Hepatocyte (in vitro differentiated cells): ENCODE results near the gene ARHGAP15. TPM values are rescaled to one million over a fixed set of nuclear protein-coding genes. Genes with fewer than 3 reads are reported as not detected.

Experiments used
- DNase-seq: peaks from one replicate; pipeline ENCODE4 v3.0.0-alpha.2; 2016; ENCODE audit warnings: low spot score
- H2AFZ ChIP-seq: fragments of 200-600 bp; sonication (generic); 2 replicates; pipeline ENCODE4 v1.6.0; 2016; ENCODE audit warnings: antibody characterized with exemption, mild to moderate bottlenecking
- H3K27ac ChIP-seq: fragments of 200-600 bp; sonication (generic); 2 replicates; pipeline ENCODE4 v1.5.1; 2016; ENCODE audit warnings: mild to moderate bottlenecking
- H3K27me3 ChIP-seq: fragments of 200-600 bp; sonication (generic); 2 replicates; pipeline ENCODE4 v1.6.1; 2016
- H3K36me3 ChIP-seq: fragments of 200-600 bp; sonication (generic); replicated peaks from 2 replicates; pipeline ENCODE4 v1.5.1; 2016; ENCODE audit warnings: low read depth; ENCODE audit not compliant: insufficient read depth
- H3K4me1 ChIP-seq: fragments of 200-600 bp; sonication (generic); 2 replicates; pipeline ENCODE4 v1.5.1; 2016; ENCODE audit warnings: mild to moderate bottlenecking, moderate library complexity; ENCODE audit not compliant: insufficient read depth
- H3K4me2 ChIP-seq: fragments of 200-600 bp; sonication (generic); 2 replicates; pipeline ENCODE4 v1.6.0; 2016
- H3K4me3 ChIP-seq: fragments of 200-600 bp; sonication (generic); 2 replicates; pipeline ENCODE4 v1.5.1; 2016; ENCODE audit warnings: mild to moderate bottlenecking
- H3K79me2 ChIP-seq: fragments of 200-600 bp; sonication (generic); 2 replicates; pipeline ENCODE4 v1.6.0; 2017; ENCODE audit warnings: mild to moderate bottlenecking
- H3K9me2 ChIP-seq: fragments of 200-600 bp; sonication (generic); replicated peaks from 2 replicates; pipeline ENCODE4 v1.6.0; 2017; ENCODE audit warnings: mild to moderate bottlenecking; ENCODE audit not compliant: insufficient read depth
- H3K9me3 ChIP-seq: fragments of 200-600 bp; sonication (generic); 2 replicates; pipeline ENCODE4 v1.5.1; 2016; ENCODE audit warnings: low read depth, mild to moderate bottlenecking
- H4K20me1 ChIP-seq: fragments of 200-600 bp; sonication (generic); 2 replicates; pipeline ENCODE4 v1.6.0; 2016; ENCODE audit warnings: mild to moderate bottlenecking; ENCODE audit not compliant: insufficient read depth, poor library complexity, severe bottlenecking
- CTCF ChIP-seq: fragments of 200-600 bp; sonication (generic); IDR thresholded peaks from 2 replicates; pipeline ENCODE4 v1.5.1; 2016; ENCODE audit warnings: antibody characterized with exemption, mild to moderate bottlenecking; ENCODE audit not compliant: poor library complexity
- EZH2 ChIP-seq: fragments of 200-600 bp; sonication (generic); IDR thresholded peaks from 2 replicates; pipeline ENCODE4 v1.6.1; 2016; ENCODE audit warnings: antibody characterized with exemption, mild to moderate bottlenecking, borderline replicate concordance
- EZH2phosphoT487 ChIP-seq: fragments of 200-600 bp; sonication (generic); IDR thresholded peaks from one replicate; pipeline ENCODE4 v1.6.1; 2018; ENCODE audit warnings: antibody characterized with exemption, mild to moderate bottlenecking, low read depth, moderate library complexity; ENCODE audit not compliant: unreplicated experiment, severe bottlenecking
- WGBS: methylation state at CpG from one replicate; pipeline ENCODE4 v1.1.6; 2016; ENCODE audit warnings: low lambda C conversion rate; ENCODE audit errors: missing lambda C conversion rate; 5-methylcytosine and 5-hydroxymethylcytosine counted together
- polyA plus RNA-seq: library from polyadenylated mRNA; unstranded; fragments of >200 nt; fragmentation: Nextera tagmentation; extraction: Ambion mirVana; gene quantifications from 2 replicates; pipeline ENCODE4 v1.2.1, GENCODE V29; 2016
- total RNA-seq: library from RNA; depleted of rRNA; stranded (reverse); fragments of >200 nt; gene quantifications from 2 replicates; pipeline ENCODE4 v1.2.3, GENCODE V29; 2014

ARHGAP15 gene
- total and polyA plus RNA-seq, 2 experiments from 2014 or later = 0.17 TPM; not detected in 1

GRCh38 chr2:143497726-143498125 is 368.5 kb downstream of the ARHGAP15 start:
- H3K9me3 ChIP-seq = no peaks in the 10 kb centered on the region
- no peak overlapping the region for H3K27ac ChIP-seq
- H3K4me3 ChIP-seq = no peak overlapping the region
- no peak overlapping the region for H2AFZ ChIP-seq
- no peaks in the 10 kb centered on the region for H3K79me2 ChIP-seq
- no peak overlapping the region for H3K4me2 ChIP-seq
- H3K36me3 ChIP-seq = no peaks in the 10 kb centered on the region
- 83% methylated on average over 1 of the region's 1 CpG for WGBS
- no peaks in the 10 kb centered on the region for H4K20me1 ChIP-seq
- no peaks in the 10 kb centered on the region for H3K4me1 ChIP-seq
- DNase-seq = no peak
- no peaks in the 10 kb centered on the region for H3K9me2 ChIP-seq
- no peaks in the 10 kb centered on the region for H3K27me3 ChIP-seq
- no peak for TF ChIP-seq EZH2
- TF ChIP-seq CTCF = no peak
- TF ChIP-seq EZH2phosphoT487 = no peak

- Histone ChIP-seq H4K20me1 (no peaks in the 10 kb centered on the region), H3K4me1 (no peaks in the 10 kb centered on the region)
- WGBS = 79% methylated on average over 1 of the region's 1 CpG
Observed at GRCh38 chr2:143498496-143498895, 369.3 kb downstream of the ARHGAP15 start.

GRCh38 chr2:143499061-143499460 is 369.8 kb downstream of the ARHGAP15 start:
- no peaks in the 10 kb centered on the region for H3K9me3 ChIP-seq
- WGBS = 67% methylated on average over 3 of the region's 3 CpGs
- no peaks in the 10 kb centered on the region for H3K9me2 ChIP-seq
- no peak for DNase-seq
- H3K27ac ChIP-seq = no peak overlapping the region
- TF ChIP-seq CTCF (no peak), EZH2 (no peak), EZH2phosphoT487 (no peak)
- H2AFZ ChIP-seq = no peak overlapping the region
- no peaks in the 10 kb centered on the region for H3K27me3 ChIP-seq
- no peak overlapping the region for H3K4me2 ChIP-seq
- no peaks in the 10 kb centered on the region for H3K36me3 ChIP-seq
- no peaks in the 10 kb centered on the region for H4K20me1 ChIP-seq
- no peaks in the 10 kb centered on the region for H3K4me1 ChIP-seq
- no peaks in the 10 kb centered on the region for H3K79me2 ChIP-seq
- no peak overlapping the region for H3K4me3 ChIP-seq

More at GRCh38 chr2:143498496-143498895, 369.3 kb downstream of the ARHGAP15 start:
- Histone ChIP-seq H3K9me3 (no peaks in the 10 kb centered on the region), H3K79me2 (no peaks in the 10 kb centered on the region), H3K27ac (no peak overlapping the region), H3K36me3 (no peaks in the 10 kb centered on the region), H3K9me2 (no peaks in the 10 kb centered on the region), H3K4me2 (no peak overlapping the region), H2AFZ (no peak overlapping the region), H3K27me3 (no peaks in the 10 kb centered on the region), H3K4me3 (no peak overlapping the region)
- TF ChIP-seq EZH2 (no peak), CTCF (no peak)
- DNase-seq = no peak

- 86% methylated on average over 7 of the region's 7 CpGs for WGBS
- no peaks in the 10 kb centered on the region for H3K9me3 ChIP-seq
- H3K9me2 ChIP-seq = no peaks in the 10 kb centered on the region
- no peaks in the 10 kb centered on the region for H3K4me1 ChIP-seq
- no peaks in the 10 kb centered on the region for H3K79me2 ChIP-seq
- no peak overlapping the region for H2AFZ ChIP-seq
- TF ChIP-seq EZH2phosphoT487 = no peak
- no peak for DNase-seq
- H3K4me3 ChIP-seq = no peak overlapping the region
- no peaks in the 10 kb centered on the region for H4K20me1 ChIP-seq
- H3K27me3 ChIP-seq = no peaks in the 10 kb centered on the region
- no peaks in the 10 kb centered on the region for H3K36me3 ChIP-seq
- no peak overlapping the region for H3K4me2 ChIP-seq
- no peak overlapping the region for H3K27ac ChIP-seq
Observed at GRCh38 chr2:143501106-143501676, 372.0 kb downstream of the ARHGAP15 start.
